Nephron progenitor cell (in vitro differentiated cells): Measurements from ENCODE around the gene KCNH8.

Source experiments
- DNase-seq: peaks from one replicate; pipeline ENCODE4 v3.0.0; 2021
- H3K27ac Mint-ChIP-seq: 2 replicates; pipeline ENCODE4 v1.8.0; 2021; ENCODE audit warnings: mild to moderate bottlenecking, moderate library complexity, mixed read lengths
- H3K27me3 Mint-ChIP-seq: 2 replicates; pipeline ENCODE4 v1.8.0; 2021; ENCODE audit warnings: mild to moderate bottlenecking, low read depth, mixed read lengths; ENCODE audit not compliant: poor library complexity
- H3K36me3 Mint-ChIP-seq: 2 replicates; pipeline ENCODE4 v1.8.0; 2021; ENCODE audit warnings: low read depth, mixed read lengths
- H3K4me1 Mint-ChIP-seq: 2 replicates; pipeline ENCODE4 v1.8.0; 2021; ENCODE audit warnings: mixed read lengths
- H3K4me3 Mint-ChIP-seq: 2 replicates; pipeline ENCODE4 v1.8.0; 2021; ENCODE audit warnings: mild to moderate bottlenecking, moderate library complexity, mixed read lengths
- H3K9me3 Mint-ChIP-seq: 2 replicates; pipeline ENCODE4 v1.8.0; 2021; ENCODE audit warnings: mild to moderate bottlenecking, moderate library complexity, mixed read lengths
- TF ChIP-seq, protein P1 (sequence below): fragments of 200-600 bp; sonication (generic); IDR thresholded peaks from 2 replicates; pipeline ENCODE4 v1.5.0; 2021; ENCODE audit warnings: antibody characterized with exemption

The KCNH8 gene

DNA sequence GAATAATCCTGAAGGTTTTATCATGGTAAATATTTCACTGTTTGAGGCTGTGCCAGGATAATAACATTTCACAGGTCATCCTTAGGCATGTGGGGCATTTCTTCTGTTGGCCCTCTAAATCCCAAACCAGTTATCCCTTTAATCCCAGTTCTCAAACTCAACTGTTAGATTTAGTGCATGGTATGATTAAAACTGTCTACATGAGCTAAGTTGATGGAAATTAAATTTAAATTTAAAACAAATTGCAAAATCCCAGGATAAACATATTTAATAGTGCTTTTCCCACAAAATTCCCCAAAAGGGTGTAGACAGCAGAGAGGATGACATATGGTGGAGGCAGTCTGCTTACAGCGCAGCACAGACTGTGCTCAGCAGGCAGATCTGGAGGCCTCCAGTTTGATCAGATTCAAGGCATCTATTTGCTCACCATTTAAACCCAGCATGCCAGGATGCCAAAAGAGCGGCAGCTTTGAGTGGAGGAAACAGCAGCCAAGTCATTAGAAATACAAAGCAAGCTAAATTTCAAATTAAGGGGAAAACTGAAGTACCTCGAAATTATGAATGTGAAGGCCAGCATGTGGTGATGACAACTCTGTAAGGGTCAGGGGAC lies 325.8 kb downstream of the KCNH8 start:
- no peaks in the 10 kb centered on the region for H3K36me3 Mint-ChIP-seq
- TF ChIP-seq, protein P1, sequence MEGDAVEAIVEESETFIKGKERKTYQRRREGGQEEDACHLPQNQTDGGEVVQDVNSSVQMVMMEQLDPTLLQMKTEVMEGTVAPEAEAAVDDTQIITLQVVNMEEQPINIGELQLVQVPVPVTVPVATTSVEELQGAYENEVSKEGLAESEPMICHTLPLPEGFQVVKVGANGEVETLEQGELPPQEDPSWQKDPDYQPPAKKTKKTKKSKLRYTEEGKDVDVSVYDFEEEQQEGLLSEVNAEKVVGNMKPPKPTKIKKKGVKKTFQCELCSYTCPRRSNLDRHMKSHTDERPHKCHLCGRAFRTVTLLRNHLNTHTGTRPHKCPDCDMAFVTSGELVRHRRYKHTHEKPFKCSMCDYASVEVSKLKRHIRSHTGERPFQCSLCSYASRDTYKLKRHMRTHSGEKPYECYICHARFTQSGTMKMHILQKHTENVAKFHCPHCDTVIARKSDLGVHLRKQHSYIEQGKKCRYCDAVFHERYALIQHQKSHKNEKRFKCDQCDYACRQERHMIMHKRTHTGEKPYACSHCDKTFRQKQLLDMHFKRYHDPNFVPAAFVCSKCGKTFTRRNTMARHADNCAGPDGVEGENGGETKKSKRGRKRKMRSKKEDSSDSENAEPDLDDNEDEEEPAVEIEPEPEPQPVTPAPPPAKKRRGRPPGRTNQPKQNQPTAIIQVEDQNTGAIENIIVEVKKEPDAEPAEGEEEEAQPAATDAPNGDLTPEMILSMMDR: no peak

DNA sequence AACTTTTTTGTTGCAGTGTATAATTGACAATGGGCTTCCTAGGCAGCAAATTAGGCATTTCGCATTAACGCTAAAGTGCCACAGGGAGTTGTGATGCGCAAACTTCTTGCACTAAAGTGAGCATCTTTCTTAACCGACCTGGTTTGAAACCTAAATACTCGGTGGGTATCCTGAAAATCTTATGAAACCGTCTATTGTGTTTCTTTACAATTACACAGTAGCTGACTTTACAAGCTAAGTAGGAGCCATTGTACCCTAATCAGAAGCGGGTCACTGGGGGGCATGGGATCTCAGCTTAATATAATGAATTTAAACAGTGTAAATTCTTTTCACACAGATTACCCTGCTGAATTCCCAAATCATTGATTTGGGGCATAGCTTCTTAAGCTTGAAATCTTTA lies 328.0 kb downstream of the KCNH8 start:
- H3K27ac Mint-ChIP-seq: no peak overlapping the region
- no peak overlapping the region for H3K4me3 Mint-ChIP-seq
- H3K4me1 Mint-ChIP-seq: no peaks in the 10 kb centered on the region
- no peak for DNase-seq
- H3K36me3 Mint-ChIP-seq: no peaks in the 10 kb centered on the region
- peaks cover 12% of the 10 kb centered on the region for H3K9me3 Mint-ChIP-seq
- no peaks in the 10 kb centered on the region for H3K27me3 Mint-ChIP-seq
- TF ChIP-seq, protein P1: no peak

More for the DNA sequence above, 325.8 kb downstream of the KCNH8 start:
- Mint-ChIP-seq H3K4me1 (no peaks in the 10 kb centered on the region), H3K27ac (no peak overlapping the region), H3K4me3 (no peak overlapping the region), H3K9me3 (peaks cover 12% of the 10 kb centered on the region), H3K27me3 (peaks cover 2% of the 10 kb centered on the region)
- DNase-seq: no peak

DNA sequence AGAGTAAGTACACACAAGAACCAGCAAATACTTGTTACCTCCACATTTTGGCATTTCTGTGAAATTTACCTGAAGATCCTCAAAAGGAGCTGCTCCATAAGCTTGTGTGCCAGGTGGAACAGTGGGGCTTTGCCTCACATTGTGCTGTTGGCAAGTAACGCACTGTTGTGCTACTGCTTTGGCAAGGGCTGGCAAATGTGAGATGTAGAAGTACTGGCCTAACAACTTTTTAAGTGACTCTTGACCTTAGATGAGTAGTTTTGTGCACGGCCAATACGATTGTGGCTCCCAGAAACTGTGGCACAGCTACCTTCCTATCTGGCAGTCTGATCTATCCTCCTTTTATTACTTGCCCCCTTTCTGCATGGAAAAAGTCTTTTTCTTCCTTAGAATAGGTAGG lies 337.0 kb downstream of the KCNH8 start:
- H3K27me3 Mint-ChIP-seq: no peaks in the 10 kb centered on the region
- no peak overlapping the region for H3K27ac Mint-ChIP-seq
- peaks cover 3% of the 10 kb centered on the region for H3K9me3 Mint-ChIP-seq
- TF ChIP-seq, protein P1: no peak
- no peaks in the 10 kb centered on the region for H3K36me3 Mint-ChIP-seq
- DNase-seq: no peak
- H3K4me3 Mint-ChIP-seq: no peak overlapping the region
- peaks cover 11% of the 10 kb centered on the region for H3K4me1 Mint-ChIP-seq

DNA sequence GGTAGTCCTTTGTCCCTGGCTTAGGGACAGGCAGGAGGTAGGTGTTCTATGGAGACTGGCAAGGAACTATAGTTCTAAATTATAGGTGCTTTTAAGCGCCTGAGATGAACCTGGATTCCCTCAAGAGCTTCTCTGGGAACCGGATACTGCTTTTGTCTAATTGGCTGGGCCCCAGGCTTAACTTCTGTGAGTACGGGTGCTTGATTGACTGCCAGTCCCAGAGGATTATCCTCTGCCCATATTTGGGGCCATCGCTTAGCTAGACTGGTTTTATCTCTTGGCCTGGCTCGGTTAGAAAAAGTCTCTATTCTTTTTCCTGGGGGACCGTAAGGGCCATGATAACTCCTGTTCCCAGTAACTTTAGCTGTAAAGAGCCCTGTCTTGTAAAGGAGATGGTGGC lies 339.1 kb downstream of the KCNH8 start:
- DNase-seq: no peak
- TF ChIP-seq, protein P1: no peak
- H3K27me3 Mint-ChIP-seq: no peaks in the 10 kb centered on the region
- H3K4me3 Mint-ChIP-seq: no peak overlapping the region
- peaks cover 11% of the 10 kb centered on the region for H3K4me1 Mint-ChIP-seq
- H3K36me3 Mint-ChIP-seq: no peaks in the 10 kb centered on the region
- H3K27ac Mint-ChIP-seq: no peak overlapping the region
- H3K9me3 Mint-ChIP-seq: no peaks in the 10 kb centered on the region

DNA sequence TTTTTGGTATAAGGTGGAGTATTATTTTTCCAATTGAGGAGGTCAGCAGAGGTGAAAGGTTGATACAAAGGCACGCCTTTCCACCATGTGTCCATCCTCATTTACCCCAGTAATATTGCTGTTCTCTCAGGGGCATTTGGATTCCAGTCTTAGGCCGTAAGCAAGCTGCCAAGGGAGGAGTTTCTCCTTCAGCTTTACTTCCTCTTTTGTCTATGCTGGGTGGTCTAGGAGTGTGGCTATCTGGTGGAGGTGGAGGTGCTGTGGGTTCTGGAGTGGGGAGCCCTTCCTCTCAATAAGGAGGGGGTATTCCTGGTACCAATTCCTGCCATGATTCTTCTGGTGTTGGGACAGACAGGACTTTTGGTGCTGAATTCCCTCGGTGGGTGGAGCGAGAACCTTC lies 340.6 kb downstream of the KCNH8 start:
- H3K9me3 Mint-ChIP-seq: no peaks in the 10 kb centered on the region
- no peak overlapping the region for H3K27ac Mint-ChIP-seq
- TF ChIP-seq, protein P1: no peak

DNA sequence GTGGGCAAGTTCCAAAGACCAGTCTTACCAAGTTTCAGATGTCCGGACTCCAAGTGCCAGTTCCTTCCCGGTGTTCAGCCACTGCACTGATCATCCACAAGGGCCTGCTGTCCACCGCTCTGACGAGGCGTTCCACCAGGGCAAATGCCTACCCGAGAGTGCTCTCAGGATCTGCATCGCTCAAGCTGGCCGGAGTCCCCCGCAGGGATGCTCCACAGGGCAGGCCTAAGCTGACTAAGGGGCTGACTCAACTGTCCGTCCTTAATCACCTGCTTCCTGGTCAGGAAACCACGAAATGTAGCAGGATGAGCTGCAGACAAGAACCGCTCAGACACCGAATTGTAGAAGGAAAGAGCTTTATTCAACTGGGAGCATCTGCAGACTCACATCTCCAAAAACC lies 341.6 kb downstream of the KCNH8 start:
- Mint-ChIP-seq H3K9me3 (no peaks in the 10 kb centered on the region), H3K36me3 (no peaks in the 10 kb centered on the region), H3K27ac (no peak overlapping the region), H3K4me1 (no peaks in the 10 kb centered on the region), H3K27me3 (no peaks in the 10 kb centered on the region), H3K4me3 (no peak overlapping the region)
- TF ChIP-seq, protein P1: no peak
- DNase-seq: no peak

More for the DNA sequence above, 340.6 kb downstream of the KCNH8 start:
- no peaks in the 10 kb centered on the region for H3K36me3 Mint-ChIP-seq
- DNase-seq: no peak
- H3K4me1 Mint-ChIP-seq: peaks cover 10% of the 10 kb centered on the region
- no peak overlapping the region for H3K4me3 Mint-ChIP-seq
- no peaks in the 10 kb centered on the region for H3K27me3 Mint-ChIP-seq
